Renal cortical epithelial cell (primary cell): Measurements from ENCODE around the gene PYDC2. TPM values are rescaled to one million over a fixed set of nuclear protein-coding genes. Genes with fewer than 3 reads are reported as not detected.

Experiments
- DNase-seq: peaks from one replicate; pipeline ENCODE4 v3.0.0-alpha.2; 2011; ENCODE audit warnings: low read depth
- total RNA-seq: library from RNA; depleted of rRNA; stranded (reverse); fragments of >200 nt; gene quantifications from 2 replicates; pipeline ENCODE4 v1.2.3, GENCODE V29; 2014

The PYDC2 gene
- not detected in 2 replicates for total RNA-seq

GRCh38 chr3:191461113-191461595, at the start of gene PYDC2:
Gene PYDC2, plus strand, starts transcription at chr3:191461163. Its CDS starts 0 bp downstream, at chr3:191461163.
- no peak for DNase-seq

GRCh38 chr3:191412759-191413158, 48.2 kb upstream of the PYDC2 start:
- peak; percentile 87 for DNase-seq

DNA sequence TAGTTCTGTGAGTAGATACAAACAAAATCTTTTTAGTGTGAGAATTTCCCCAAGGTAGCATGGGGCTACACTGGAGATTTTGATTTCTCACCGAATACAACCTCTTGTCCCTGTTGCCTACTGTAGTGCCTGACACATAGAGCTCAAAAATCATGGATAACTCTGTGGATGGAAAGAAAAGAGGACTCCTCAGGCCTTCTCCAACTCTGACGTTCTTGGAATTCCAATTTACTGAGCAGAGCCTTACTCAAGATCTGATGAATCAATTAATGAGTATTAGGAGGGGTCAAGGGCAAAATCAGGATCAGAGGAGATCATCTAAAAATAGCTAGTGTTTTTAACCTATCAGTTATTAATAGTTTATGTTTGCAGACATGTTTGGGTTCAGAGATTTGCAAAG, 46.7 kb upstream of the PYDC2 start:
- DNase-seq: no peak

DNA sequence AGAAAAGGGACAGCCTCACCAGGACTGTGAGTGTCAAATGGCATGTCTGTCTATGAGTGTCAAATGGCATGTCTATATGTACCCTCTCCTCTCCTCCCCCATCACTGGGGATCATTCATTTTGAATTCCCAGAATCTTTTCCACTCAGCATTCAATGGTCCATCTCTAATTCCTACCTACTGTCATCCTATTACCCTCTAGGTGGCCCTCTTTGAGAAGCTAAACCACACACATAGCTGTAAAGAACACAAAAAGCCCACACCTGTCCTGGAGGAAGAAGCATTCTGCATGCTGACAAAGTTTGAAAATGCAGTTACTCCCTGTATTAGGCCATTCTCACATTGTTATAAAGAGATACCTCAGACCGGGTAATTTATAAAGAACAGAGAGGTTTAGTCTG, 46.2 kb upstream of the PYDC2 start:
- no peak for DNase-seq

DNA sequence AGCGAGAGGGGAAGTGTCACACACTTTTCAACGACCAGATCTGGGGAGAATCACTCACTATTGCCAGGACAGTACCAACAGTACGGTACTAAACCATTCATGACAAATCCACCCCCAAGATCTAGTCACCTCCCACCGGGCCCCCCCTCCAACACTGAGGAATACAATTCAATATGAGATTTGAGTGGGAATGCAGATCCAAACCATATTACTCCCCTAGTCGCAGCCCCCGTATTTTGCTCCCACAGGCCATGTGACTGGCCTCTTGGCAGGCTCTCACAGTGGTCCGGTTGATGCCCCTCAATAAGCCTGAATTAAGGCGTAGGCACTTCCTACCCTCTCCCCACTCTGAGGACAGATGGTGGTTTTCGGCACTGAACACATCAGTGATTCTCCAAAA, 45.4 kb upstream of the PYDC2 start:
- no peak for DNase-seq

- DNase-seq: no peak
Observed at GRCh38 chr3:191417457-191417729, 43.6 kb upstream of the PYDC2 start.

- no peak for DNase-seq
Observed at GRCh38 chr3:191420771-191421170, 40.2 kb upstream of the PYDC2 start.

DNA sequence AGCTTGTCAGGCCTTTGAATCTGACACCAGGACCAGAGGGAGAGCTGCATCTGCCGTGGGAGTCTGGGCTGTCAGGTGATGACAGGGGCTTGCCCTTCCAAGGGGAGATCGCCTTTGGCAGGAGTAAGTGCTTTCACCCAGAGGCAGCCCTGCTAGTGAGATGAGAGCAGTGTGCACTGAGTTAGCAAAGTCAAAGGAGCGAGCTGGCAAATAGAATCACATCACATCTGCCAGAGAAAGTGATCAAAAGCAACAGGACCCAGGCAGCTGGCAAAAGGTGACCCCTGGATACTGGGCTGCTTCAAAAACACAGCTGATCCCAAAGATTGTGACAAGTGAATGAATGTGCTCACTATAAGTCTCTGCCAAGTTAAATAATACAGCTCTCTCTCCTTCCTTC, 36.1 kb upstream of the PYDC2 start:
- no peak for DNase-seq

- DNase-seq: no peak
Observed at GRCh38 chr3:191425322-191425734, 35.6 kb upstream of the PYDC2 start.

DNA sequence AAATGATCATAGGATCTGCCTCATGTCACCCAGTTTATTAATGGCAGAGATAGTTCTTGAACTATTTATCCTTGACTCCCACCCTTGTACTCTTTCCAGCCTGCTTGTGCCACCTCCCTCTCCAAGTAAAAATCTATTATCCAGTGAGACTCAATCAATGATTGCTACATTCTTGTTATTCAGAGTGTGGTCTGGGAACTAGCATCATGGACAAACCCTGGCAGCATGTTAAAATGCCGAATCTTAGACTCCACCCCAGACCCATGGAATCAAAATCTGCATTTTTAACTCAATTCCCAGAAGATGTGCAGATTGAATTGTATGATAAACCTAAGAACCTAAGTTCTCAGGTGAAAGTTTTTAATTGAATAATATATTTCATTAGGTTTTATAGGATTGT, 34.7 kb upstream of the PYDC2 start:
- DNase-seq: no peak

DNA sequence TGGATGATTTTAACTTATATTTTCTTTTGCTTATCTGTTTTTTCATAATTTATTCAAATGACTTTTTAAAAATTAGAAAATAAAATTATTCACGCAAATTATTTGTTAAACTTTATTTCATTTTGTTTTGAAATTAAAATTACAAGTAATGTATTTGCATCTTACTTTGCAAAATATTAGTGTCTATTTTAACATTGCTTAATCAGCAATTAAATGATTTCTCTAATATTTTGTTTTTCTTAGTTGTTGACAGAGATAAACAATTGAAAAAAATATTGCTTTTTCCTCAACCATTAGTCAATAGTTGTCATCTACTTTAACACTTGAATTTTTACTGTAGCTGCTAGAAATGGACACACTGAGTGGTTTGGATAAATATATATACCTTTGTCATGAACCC, 32.8 kb upstream of the PYDC2 start:
- DNase-seq: no peak

- no peak for DNase-seq
Observed at GRCh38 chr3:191430103-191430502, 30.9 kb upstream of the PYDC2 start.

GRCh38 chr3:191431160-191431822, 29.7 kb upstream of the PYDC2 start:
- DNase-seq: no peak

GRCh38 chr3:191432162-191432561, 28.8 kb upstream of the PYDC2 start:
- DNase-seq: no peak

DNA sequence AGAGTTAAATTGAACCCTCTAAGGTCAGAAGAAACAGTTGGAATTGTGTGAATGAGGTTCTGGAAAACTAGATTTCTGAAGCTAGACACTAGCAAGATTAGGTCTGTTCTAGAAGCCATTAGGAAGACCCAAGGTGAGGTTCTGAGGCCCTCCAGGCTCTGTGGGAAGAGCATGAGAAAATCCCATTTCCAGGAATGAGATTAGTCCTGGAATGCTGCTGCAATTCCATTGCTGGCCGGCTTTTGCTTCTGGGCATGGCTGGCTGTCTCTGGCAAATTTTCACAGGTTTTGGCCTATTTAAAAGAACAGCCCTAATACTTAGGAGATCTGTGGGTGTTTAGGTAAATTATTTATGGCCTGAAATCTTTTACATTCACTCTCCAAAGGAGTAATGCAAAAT, 26.9 kb upstream of the PYDC2 start:
- no peak for DNase-seq

GRCh38 chr3:191435981-191436380, 25.0 kb upstream of the PYDC2 start:
- no peak for DNase-seq

DNA sequence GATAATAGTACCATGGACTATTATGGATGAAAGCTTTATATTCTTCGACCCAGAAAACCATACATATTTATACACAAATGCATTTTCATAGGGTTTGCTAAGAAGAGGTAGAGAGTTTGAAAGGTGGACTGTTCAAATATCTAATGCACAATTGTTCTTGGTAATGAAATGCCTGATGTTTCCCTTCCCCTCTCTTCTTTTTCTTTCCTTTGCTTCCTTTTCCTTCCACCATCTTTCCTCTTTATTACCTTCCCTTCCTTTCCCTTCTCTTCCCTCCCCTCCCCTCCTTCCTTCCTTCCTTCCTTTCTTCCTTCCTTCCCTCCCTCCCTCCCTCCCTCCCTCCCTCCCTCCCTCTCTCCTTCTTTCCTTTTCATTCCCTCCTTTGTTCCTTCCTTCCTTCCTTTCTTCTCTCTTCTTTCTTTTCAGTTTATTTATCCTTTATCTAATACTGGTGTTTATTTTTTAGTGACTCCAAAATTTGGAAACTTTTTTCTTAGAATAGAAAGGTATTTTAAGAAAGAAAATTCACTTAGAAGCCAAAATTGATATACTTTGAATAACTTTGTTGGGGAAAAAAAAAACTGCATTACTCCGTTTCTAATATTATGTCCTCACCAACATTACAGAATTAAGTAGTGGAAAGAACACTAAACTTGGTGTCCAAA, 22.7 kb upstream of the PYDC2 start:
- DNase-seq: no peak

DNA sequence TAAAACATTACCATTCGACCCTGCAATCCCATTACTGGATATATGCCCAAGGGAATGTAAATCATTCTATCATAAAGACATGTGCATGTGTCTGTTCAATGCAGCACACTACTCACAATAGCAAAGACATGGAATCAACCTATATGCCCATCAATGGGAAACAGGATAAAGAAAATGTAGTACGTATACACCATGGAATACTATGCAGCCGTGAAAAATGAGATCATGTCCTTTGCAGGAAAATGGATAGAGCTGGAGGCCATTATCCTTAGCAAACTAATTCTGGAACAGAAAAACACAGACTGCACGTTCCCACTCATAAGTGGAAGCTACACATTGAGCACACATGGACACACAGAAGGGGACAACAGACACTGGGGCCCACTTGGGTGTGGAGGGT, 20.4 kb upstream of the PYDC2 start:
- no peak for DNase-seq

GRCh38 chr3:191441687-191442086, 19.3 kb upstream of the PYDC2 start:
- DNase-seq: no peak

DNA sequence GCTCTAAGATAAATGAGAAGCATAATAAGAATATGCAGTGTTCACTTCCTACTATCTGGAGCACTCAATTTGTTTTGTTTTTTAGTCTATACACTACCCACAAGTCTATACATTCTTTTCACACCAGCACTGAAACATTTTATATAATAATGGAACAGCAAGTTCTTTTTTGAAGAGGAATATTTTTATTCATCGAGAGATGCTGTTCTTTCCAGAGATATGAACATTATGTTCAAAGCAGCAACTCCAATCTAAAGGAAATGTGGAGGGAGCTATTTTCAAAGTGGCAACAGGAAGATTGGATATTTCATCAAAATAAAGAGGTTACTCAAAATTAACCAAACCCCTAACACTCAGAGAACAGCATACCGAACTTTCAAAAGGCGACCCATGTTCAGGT, 16.4 kb upstream of the PYDC2 start:
- DNase-seq: no peak

GRCh38 chr3:191449256-191449655, 11.7 kb upstream of the PYDC2 start:
- DNase-seq: no peak

DNA sequence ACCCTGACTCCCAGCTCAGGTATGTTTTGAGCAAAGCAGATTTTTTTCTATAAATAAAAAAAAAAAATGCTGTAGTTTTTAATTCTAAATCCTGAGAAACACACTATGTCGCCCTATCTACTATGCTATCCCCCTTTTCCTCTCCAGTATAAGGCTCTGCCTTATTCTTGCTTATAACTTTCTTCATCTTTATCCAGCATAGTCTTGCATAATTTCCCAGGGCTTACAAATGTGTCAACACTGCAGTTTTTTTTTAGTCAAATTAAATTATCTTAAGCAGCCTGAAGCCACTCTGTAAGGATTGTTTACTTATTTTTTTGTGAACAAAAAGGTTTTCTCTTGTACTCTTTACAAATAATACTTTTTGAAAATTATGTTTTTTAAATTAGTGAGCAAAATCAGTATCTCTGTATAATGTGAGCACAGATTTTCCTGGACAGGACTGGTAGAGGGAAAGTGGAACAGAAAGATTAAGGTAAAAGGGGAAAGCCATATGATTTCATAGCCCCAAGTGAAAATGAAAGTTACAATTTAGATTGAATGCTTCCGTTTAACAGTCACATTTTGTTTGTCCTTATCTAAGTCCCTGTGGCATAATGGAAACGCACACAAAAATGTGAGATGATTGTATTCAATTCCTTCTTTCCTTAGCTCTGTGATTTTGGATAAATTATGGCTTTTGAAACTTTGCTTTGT, 5.6 kb upstream of the PYDC2 start:
- no peak for DNase-seq

DNA sequence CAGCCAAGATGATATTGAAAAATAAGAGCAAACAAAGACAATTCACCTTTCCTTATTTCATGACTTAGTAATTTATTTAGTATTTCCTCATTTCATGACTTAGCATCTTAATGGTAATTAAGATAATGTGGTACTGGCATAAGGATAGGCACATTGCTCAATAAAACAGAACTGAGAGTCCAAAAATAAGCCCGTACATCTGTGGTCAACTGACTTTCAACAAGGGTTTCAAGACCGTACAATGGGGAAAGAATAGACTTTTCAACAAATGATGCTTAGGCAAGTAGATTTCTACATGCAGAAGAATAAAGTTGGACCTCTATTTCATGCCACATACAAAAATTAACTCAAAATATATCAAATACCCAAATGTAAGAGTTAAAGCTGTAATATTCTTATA, 603 bp upstream of the PYDC2 start:
- DNase-seq: no peak
